HCT116 (cell line): ENCODE data around the gene ABCC1. TPM values are rescaled to one million over a fixed set of nuclear protein-coding genes. Genes with fewer than 3 reads are reported as not detected.
A peak's percentile ranks its signal among the peaks of the same experiment; 100 is the strongest.

Experiments used
- ATAC-seq: fragments of 200-7000 bp; cut with Tn5 transposase; 2 replicates; pipeline ENCODE4 v1.9.1; 2020; ENCODE audit warnings: mild to moderate bottlenecking, moderate library complexity
- Bru-seq: library from RNA; stranded (reverse); fragments of 400-500 nt; gene quantifications from one replicate; lab custom pipeline; 2021; lab: Mats Ljungman, UMichigan
- BruChase-seq, 2 experiments: library from RNA; stranded (reverse); fragments of 400-500 nt; gene quantifications; one replicate each; lab custom pipeline; 2021; lab: Mats Ljungman, UMichigan
- BruUV-seq: library from RNA; stranded (reverse); fragments of 400-500 nt; replicated peaks from 2 replicates; lab custom pipeline; 2021; lab: Mats Ljungman, UMichigan
- CTCF ChIA-PET: fragments of 300-600 bp; sonication (Branson Sonifier 250); formaldehyde crosslinking; loops from one replicate; lab custom pipeline; 2021; ENCODE audit warnings: antibody characterized with exemption; lab: Charles Lee
- POLR2A ChIA-PET: fragments of 300-600, 350-600 bp; sonication (Branson Sonifier 250); formaldehyde crosslinking; loops from one replicate; lab custom pipeline; 2021; ENCODE audit warnings: antibody characterized with exemption; lab: Charles Lee
- RAD21 ChIA-PET, 2 experiments: fragments of 300-600 bp; sonication (Branson Sonifier 250); formaldehyde crosslinking; loops; one replicate each; lab custom pipeline; 2023; ENCODE audit warnings: low total read pairs in 2 of 2; ENCODE audit not compliant: uncharacterized antibody in 2 of 2, unreplicated experiment in 2 of 2, low non-redundant PET in 1 of 2; lab: Charles Lee
- DNase-seq: peaks from one replicate; pipeline ENCODE4 v3.0.0-alpha.2; 2010; ENCODE audit warnings: low read depth, low spot score
- H2AFZ ChIP-seq: fragments of 200-600 bp; shearing (Covaris generic), sonication (generic); 2 replicates; pipeline ENCODE4 v1.6.1; 2017; ENCODE audit warnings: low read depth, mixed run types, mixed read lengths, antibody characterized with exemption, low read length; ENCODE audit not compliant: poor library complexity, severe bottlenecking
- H3K27ac ChIP-seq: 2 replicates; pipeline ENCODE4 v1.5.1; 2012; ENCODE audit warnings: low read depth, low read length
- H3K27me3 ChIP-seq: fragments of 200-600 bp; sonication (generic); 2 replicates; pipeline ENCODE4 v1.6.1; 2016; ENCODE audit warnings: mixed run types, low read length, mixed read lengths; ENCODE audit not compliant: insufficient read depth
- H3K36me3 ChIP-seq, 2 experiments: fragments of 200-500 bp in 1 of 2; fragments of 200-600 bp in 1 of 2; sonication (Bioruptor generic) in 1 of 2; sonication (generic) in 1 of 2; 2 replicates each; pipeline versions ENCODE4 v1.5.1 to v1.6.1; 2014 to 2016; ENCODE audit warnings: low read length in 2 of 2, inconsistent platforms in 1 of 2, mixed read lengths in 1 of 2, mixed run types in 1 of 2; ENCODE audit not compliant: insufficient read depth in 2 of 2, control insufficient read depth in 1 of 2
- H3K4me1 ChIP-seq, 2 experiments: fragments of 200-600 bp in 1 of 2; sonication (generic) in 1 of 2; 2 replicates each; pipeline versions ENCODE4 v1.5.1 to v1.6.1; 2012 to 2017; ENCODE audit warnings: low read length in 2 of 2, inconsistent platforms in 1 of 2, mild to moderate bottlenecking in 1 of 2, mixed read lengths in 1 of 2, mixed run types in 1 of 2, moderate library complexity in 1 of 2; ENCODE audit not compliant: insufficient read depth in 2 of 2, control insufficient read depth in 1 of 2
- H3K4me2 ChIP-seq: fragments of 200-600 bp; sonication (generic); 2 replicates; pipeline ENCODE4 v1.6.1; 2017; ENCODE audit warnings: mixed run types, low read length, mixed read lengths
- H3K4me3 ChIP-seq, 2 experiments: fragments of 200-600 bp in 1 of 2; sonication (generic) in 1 of 2; replicated peaks in 1 of 2; 2 replicates each; pipeline ENCODE4 v1.5.1; 2011 to 2016; ENCODE audit warnings: low read length in 2 of 2, control low read depth in 1 of 2, low read depth in 1 of 2, mild to moderate bottlenecking in 1 of 2, mixed read lengths in 1 of 2, mixed run types in 1 of 2
- H3K79me2 ChIP-seq: fragments of 200-600 bp; sonication (generic); 2 replicates; pipeline ENCODE4 v1.6.1; 2017; ENCODE audit warnings: mild to moderate bottlenecking, mixed run types, low read length, moderate library complexity, mixed read lengths; ENCODE audit not compliant: insufficient read depth
- H3K9ac ChIP-seq: fragments of 200-600 bp; sonication (generic); 2 replicates; pipeline ENCODE4 v1.6.1; 2016; ENCODE audit warnings: low read length, mixed read lengths
- H3K9me2 ChIP-seq: fragments of 200-600 bp; sonication (generic), shearing (Covaris generic); 2 replicates; pipeline ENCODE4 v1.6.1; 2017; ENCODE audit warnings: mixed run types, mild to moderate bottlenecking, moderate library complexity; ENCODE audit not compliant: insufficient read depth
- H3K9me3 ChIP-seq, 2 experiments: fragments of 200-500 bp in 1 of 2; fragments of 200-600 bp in 1 of 2; sonication (Bioruptor generic) in 1 of 2; sonication (generic) in 1 of 2; 2 replicates each; pipeline ENCODE4 v1.6.1; 2014 to 2017; ENCODE audit warnings: low read length in 2 of 2, mixed read lengths in 2 of 2, inconsistent platforms in 1 of 2, low read depth in 1 of 2, mild to moderate bottlenecking in 1 of 2, mixed run types in 1 of 2, moderate library complexity in 1 of 2; ENCODE audit not compliant: control insufficient read depth in 1 of 2, insufficient read depth in 1 of 2
- H4K20me1 ChIP-seq: fragments of 200-600 bp; sonication (generic), shearing (Covaris generic); 2 replicates; pipeline ENCODE4 v1.6.1; 2017; ENCODE audit warnings: mixed run types, mild to moderate bottlenecking, moderate library complexity; ENCODE audit not compliant: insufficient read depth
- CBX3 ChIP-seq: IDR thresholded peaks from 2 replicates; pipeline ENCODE4 v1.6.1; 2012; ENCODE audit warnings: low read depth
- CEBPB ChIP-seq: IDR thresholded peaks from 2 replicates; pipeline ENCODE4 v1.6.1; 2012; ENCODE audit warnings: low read depth
- CTCF ChIP-seq, 3 experiments: fragments of 200-600 bp in 1 of 3; sonication (generic) in 1 of 3; IDR thresholded peaks in 2 of 3; conservative IDR thresholded peaks in 1 of 3; 2 replicates each; pipeline ENCODE4 v1.5.1; 2012 to 2017; ENCODE audit warnings: low read depth in 2 of 3, low read length in 2 of 3, antibody characterized with exemption in 1 of 3, borderline replicate concordance in 1 of 3, control low read depth in 1 of 3, mild to moderate bottlenecking in 1 of 3, mixed read lengths in 1 of 3, mixed run types in 1 of 3, moderate library complexity in 1 of 3; ENCODE audit not compliant: insufficient read depth in 1 of 3
- EGR1 ChIP-seq: IDR thresholded peaks from 2 replicates; pipeline ENCODE4 v1.6.1; 2012; ENCODE audit warnings: low read depth
- ELF1 ChIP-seq: IDR thresholded peaks from 2 replicates; pipeline ENCODE4 v1.6.1; 2012; ENCODE audit warnings: low read depth, borderline replicate concordance
- EZH2 ChIP-seq: fragments of 200-600 bp; sonication (generic); IDR thresholded peaks from 2 replicates; pipeline ENCODE4 v1.6.1; 2017; ENCODE audit warnings: antibody characterized with exemption, mixed run types
- EZH2phosphoT487 ChIP-seq: fragments of 200-600 bp; IDR thresholded peaks from 2 replicates; pipeline ENCODE4 v1.6.1; 2018; ENCODE audit warnings: antibody characterized with exemption, borderline replicate concordance
- FOSL1 ChIP-seq: IDR thresholded peaks from 2 replicates; pipeline ENCODE4 v1.6.1; 2012; ENCODE audit warnings: low read depth
- MAX ChIP-seq: IDR thresholded peaks from 2 replicates; pipeline ENCODE4 v1.6.1; 2012
- POLR2A ChIP-seq: IDR thresholded peaks from 2 replicates; pipeline ENCODE4 v1.7.0; 2011; ENCODE audit warnings: borderline replicate concordance; ENCODE audit not compliant: insufficient read depth, insufficient read length; ENCODE audit errors: extremely low read depth
- RAD21 ChIP-seq: IDR thresholded peaks from 2 replicates; pipeline ENCODE4 v1.6.1; 2012; ENCODE audit warnings: low read depth, mild to moderate bottlenecking
- SIN3A ChIP-seq: IDR thresholded peaks from 2 replicates; pipeline ENCODE4 v1.6.1; 2012; ENCODE audit warnings: low read depth
- SP1 ChIP-seq: IDR thresholded peaks from 2 replicates; pipeline ENCODE4 v1.6.1; 2012; ENCODE audit warnings: low read depth
- SRF ChIP-seq: IDR thresholded peaks from 2 replicates; pipeline ENCODE4 v1.6.1; 2012; ENCODE audit warnings: low read depth
- TCF7L2 ChIP-seq: IDR thresholded peaks from 2 replicates; pipeline ENCODE4 v1.7.0; 2011; ENCODE audit warnings: borderline replicate concordance, inconsistent platforms; ENCODE audit not compliant: insufficient read depth, insufficient read length; ENCODE audit errors: extremely low read depth
- ZFX ChIP-seq: fragments of 450-650 bp; IDR thresholded peaks from 2 replicates; pipeline ENCODE4 v1.6.1; 2017
- ZNF274 ChIP-seq: fragments of 200-500 bp; sonication (Bioruptor generic); IDR thresholded peaks from 2 replicates; pipeline ENCODE4 v1.6.1; 2014; ENCODE audit warnings: mild to moderate bottlenecking, low read depth, low read length, inconsistent platforms
- intact Hi-C: fragments of 100-400 bp; cut with micrococcal nuclease; formaldehyde crosslinking; loops from 2 replicates; pipeline ENCODE4 v1.10.0; 2022
- long read RNA-seq: library from polyadenylated mRNA; unstranded; transcript quantifications from one replicate; pipeline ENCODE4 v2.0.0, GENCODE V29; 2021; ENCODE audit not compliant: unreplicated experiment
- polyA plus RNA-seq: library from polyadenylated mRNA; unstranded; fragments of >200 nt; gene quantifications from 2 replicates; pipeline ENCODE4 v1.2.1, GENCODE V29; 2012; ENCODE audit warnings: missing spikeins
- total RNA-seq: library from RNA; stranded (reverse); gene quantifications from one replicate; pipeline ENCODE4 v1.2.1, GENCODE V29; 2021; ENCODE audit not compliant: unreplicated experiment
- TF ChIP-seq, protein P1 (sequence below): IDR thresholded peaks from 2 replicates; pipeline ENCODE4 v1.6.1; 2011; ENCODE audit warnings: mild to moderate bottlenecking, low read length, moderate library complexity; ENCODE audit not compliant: insufficient replicate concordance; ENCODE audit errors: extremely low read depth

ABCC1 gene
- total RNA-seq, result 61.9 TPM
- polyA plus RNA-seq, result 47.3 and 48.1 TPM in 2 replicates
- Bru-seq, nascent RNA, result percentile 80 among the genes with signal in this experiment
- BruChase-seq, experiment 1, labeled RNA remaining after a 6-hour chase, result percentile 80 among the genes with signal in this experiment
- BruChase-seq, experiment 2, labeled RNA remaining after a 2-hour chase, result percentile 74 among the genes with signal in this experiment
- long read RNA-seq, full-length matches to known transcripts, result 2 of 81 reads
- long read RNA-seq, partial matches to known transcripts, result 53 of 81 reads
- long read RNA-seq, other reads (novel, unspliced or antisense), result 26 of 81 reads

DNA sequence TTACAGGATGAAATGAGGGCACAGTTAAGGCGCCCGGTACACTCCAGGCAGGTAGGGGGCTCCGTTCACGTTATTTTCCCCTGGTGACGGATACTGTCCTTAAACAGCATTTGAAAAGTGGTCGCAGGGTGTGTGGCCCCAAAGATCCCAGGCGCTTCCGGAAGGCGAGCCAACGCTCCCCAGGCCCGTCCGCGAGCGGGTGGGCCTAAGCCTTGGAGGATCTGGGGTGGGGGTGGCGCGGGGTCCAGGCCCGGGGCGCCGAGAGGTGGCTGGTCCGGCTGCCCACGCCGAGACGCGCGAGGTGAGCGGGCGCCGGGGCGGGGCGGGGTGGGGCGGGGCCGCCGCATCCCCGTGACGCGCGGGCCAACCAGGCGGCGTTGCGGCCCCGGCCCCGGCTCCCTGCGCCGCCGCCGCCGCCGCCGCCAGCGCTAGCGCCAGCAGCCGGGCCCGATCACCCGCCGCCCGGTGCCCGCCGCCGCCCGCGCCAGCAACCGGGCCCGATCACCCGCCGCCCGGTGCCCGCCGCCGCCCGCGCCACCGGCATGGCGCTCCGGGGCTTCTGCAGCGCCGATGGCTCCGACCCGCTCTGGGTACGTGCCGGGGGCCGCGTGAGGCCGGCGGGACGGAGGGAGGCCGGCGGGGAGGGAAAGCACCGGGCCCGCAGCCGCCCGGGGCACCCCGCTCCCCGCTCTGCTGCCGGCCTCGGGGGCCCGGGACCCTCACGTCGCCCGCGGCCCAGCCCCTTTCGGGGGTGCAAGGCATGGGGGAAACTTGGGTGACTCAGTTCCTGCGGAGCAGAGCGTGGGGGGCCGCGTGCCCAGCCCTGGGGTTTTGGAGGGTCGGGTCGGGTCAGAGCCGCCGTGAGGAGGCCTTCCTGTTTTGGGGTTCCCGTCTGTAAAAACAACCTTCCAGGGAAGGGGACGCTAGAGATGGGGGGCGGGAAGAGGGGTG, at the start of gene ABCC1:
ABCC1 (plus strand) TSS at position 407 of the 951 bp plus-strand sequence; CDS start at position 543, 136 bp downstream.
- H3K27ac ChIP-seq, result peak within 1 kb of the TSS; percentile 85
- intact Hi-C loops, result loop anchor here (2.0 kb wide), 1 partner anchor 73 kb away; no protein-coding TSS in a partner anchor
- POLR2A ChIA-PET, result interaction anchor here (1.4 kb wide), 1 partner anchor 61 kb away, joined by 4 read pairs; the partner anchor contains the start of gene CEP20
- no peaks in the 10 kb centered on the region for H3K9me2 ChIP-seq
- H3K9ac ChIP-seq, result peak within 1 kb of the TSS; percentile 96
- peak within 1 kb of the TSS; percentile 83 for H2AFZ ChIP-seq
- H3K4me2 ChIP-seq, result peak within 1 kb of the TSS; percentile 88
- RAD21 ChIA-PET, result no interaction called here
- ATAC-seq, result peak; percentile 86
- peaks cover 33 to 51% of the 10 kb centered on the region in 2 experiments for H3K4me1 ChIP-seq
- peak within 1 kb of the TSS; percentile 69 to 72 for H3K4me3 ChIP-seq
- H3K27me3 ChIP-seq, result no peaks in the 10 kb centered on the region
- H3K36me3 ChIP-seq, result no peaks in the 10 kb centered on the region
- CTCF ChIA-PET, result no interaction called here
- peaks cover 49% of the 10 kb centered on the region for H3K79me2 ChIP-seq
- no peak for DNase-seq
- BruUV-seq, result no TSS peak
- no peaks in the 10 kb centered on the region for H3K9me3 ChIP-seq
- H4K20me1 ChIP-seq, result no peaks in the 10 kb centered on the region; the same call in 1 of the 2 replicates
- no peak for TF ChIP-seq EZH2
- TF ChIP-seq EGR1, result no peak; the same call in 1 of the 2 replicates
- TF ChIP-seq ELF1, result no peak
- TF ChIP-seq MAX, result peak; percentile 7; the same call in 1 of the 2 replicates
- TF ChIP-seq CEBPB, result no peak
- peak; percentile 46 for TF ChIP-seq RAD21
- TF ChIP-seq ZNF274, result no peak
- no peak for TF ChIP-seq FOSL1
- TF ChIP-seq EZH2phosphoT487, result no peak
- no peak for TF ChIP-seq TCF7L2
- TF ChIP-seq CTCF (IDR thresholded peaks at IDR 0.05 in 2 of 3, conservative IDR thresholded peaks at IDR 0.05 in 1 of 3; ENCODE audit: borderline replicate concordance in 1 of 3, insufficient read depth in 1 of 3, low read depth in 2 of 3, low read length in 2 of 3), result no peak; a peak in 1 of 6 replicates
- TF ChIP-seq CBX3, result no peak
- no peak for TF ChIP-seq SIN3A
- peak; percentile 73 for TF ChIP-seq ZFX
- TF ChIP-seq, protein P1, sequence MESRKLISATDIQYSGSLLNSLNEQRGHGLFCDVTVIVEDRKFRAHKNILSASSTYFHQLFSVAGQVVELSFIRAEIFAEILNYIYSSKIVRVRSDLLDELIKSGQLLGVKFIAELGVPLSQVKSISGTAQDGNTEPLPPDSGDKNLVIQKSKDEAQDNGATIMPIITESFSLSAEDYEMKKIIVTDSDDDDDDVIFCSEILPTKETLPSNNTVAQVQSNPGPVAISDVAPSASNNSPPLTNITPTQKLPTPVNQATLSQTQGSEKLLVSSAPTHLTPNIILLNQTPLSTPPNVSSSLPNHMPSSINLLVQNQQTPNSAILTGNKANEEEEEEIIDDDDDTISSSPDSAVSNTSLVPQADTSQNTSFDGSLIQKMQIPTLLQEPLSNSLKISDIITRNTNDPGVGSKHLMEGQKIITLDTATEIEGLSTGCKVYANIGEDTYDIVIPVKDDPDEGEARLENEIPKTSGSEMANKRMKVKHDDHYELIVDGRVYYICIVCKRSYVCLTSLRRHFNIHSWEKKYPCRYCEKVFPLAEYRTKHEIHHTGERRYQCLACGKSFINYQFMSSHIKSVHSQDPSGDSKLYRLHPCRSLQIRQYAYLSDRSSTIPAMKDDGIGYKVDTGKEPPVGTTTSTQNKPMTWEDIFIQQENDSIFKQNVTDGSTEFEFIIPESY, result peak; percentile 2
- no peak for TF ChIP-seq SRF
- TF ChIP-seq SP1, result no peak
- no peak for TF ChIP-seq POLR2A
